Endodermal cell (in vitro differentiated cells): ENCODE measurements around the gene ACKR2. TPM values are rescaled to one million over a fixed set of nuclear protein-coding genes. Genes with fewer than 3 reads are reported as not detected.
"Not testable (repeated sequence)": the region's sequence is repeated elsewhere in the genome, so short reads cannot be mapped to it uniquely, and the experiment has no call there.

Source experiments
- DNase-seq: peaks from one replicate; pipeline ENCODE4 v3.0.0-alpha.2; 2017
- H3K27ac ChIP-seq: 2 replicates; pipeline ENCODE4 v1.5.1; 2013; ENCODE audit warnings: mild to moderate bottlenecking, low read depth, low read length, moderate library complexity
- H3K27me3 ChIP-seq: 2 replicates; pipeline ENCODE4 v1.6.1; 2013; ENCODE audit warnings: mild to moderate bottlenecking, low read length, moderate library complexity; ENCODE audit not compliant: insufficient read depth, control insufficient read depth, poor library complexity, severe bottlenecking
- H3K36me3 ChIP-seq: 2 replicates; pipeline ENCODE4 v1.7.0; 2013; ENCODE audit warnings: mild to moderate bottlenecking, low read length, moderate library complexity; ENCODE audit not compliant: control insufficient read depth, insufficient read depth
- H3K4me1 ChIP-seq: one replicate; pipeline ENCODE4 v1.7.0; 2013; ENCODE audit warnings: low read length; ENCODE audit not compliant: control insufficient read depth, insufficient read depth
- H3K4me3 ChIP-seq: 2 replicates; pipeline ENCODE4 v1.5.1; 2013; ENCODE audit warnings: mild to moderate bottlenecking, low read length, moderate library complexity
- H3K9ac ChIP-seq: 2 replicates; pipeline ENCODE4 v1.6.1; 2013; ENCODE audit warnings: mild to moderate bottlenecking, low read length, moderate library complexity; ENCODE audit not compliant: poor library complexity, severe bottlenecking; ENCODE audit errors: extremely low read depth
- H3K9me3 ChIP-seq: 2 replicates; pipeline ENCODE4 v1.6.1; 2013; ENCODE audit warnings: mild to moderate bottlenecking, low read length, moderate library complexity; ENCODE audit not compliant: control insufficient read depth
- H3K27ac Mint-ChIP-seq: 2 replicates; pipeline ENCODE4 v1.8.0; 2020; ENCODE audit warnings: mixed read lengths
- H3K27me3 Mint-ChIP-seq: 2 replicates; pipeline ENCODE4 v1.8.0; 2021; ENCODE audit warnings: mild to moderate bottlenecking, mixed read lengths; ENCODE audit not compliant: insufficient read depth
- H3K36me3 Mint-ChIP-seq: 2 replicates; pipeline ENCODE4 v1.8.0; 2020; ENCODE audit warnings: low read depth, mixed read lengths
- H3K4me1 Mint-ChIP-seq: 2 replicates; pipeline ENCODE4 v1.8.0; 2020; ENCODE audit warnings: mixed read lengths
- H3K4me3 Mint-ChIP-seq: 2 replicates; pipeline ENCODE4 v1.8.0; 2020; ENCODE audit warnings: mild to moderate bottlenecking, moderate library complexity, mixed read lengths
- H3K9me3 Mint-ChIP-seq: 2 replicates; pipeline ENCODE4 v1.8.0; 2020; ENCODE audit warnings: mild to moderate bottlenecking, mixed read lengths
- CTCF ChIP-seq: fragments of 200-600 bp; sonication (generic); conservative IDR thresholded peaks from 2 replicates; pipeline ENCODE4 v1.5.0; 2021; ENCODE audit warnings: antibody characterized with exemption, mild to moderate bottlenecking
- WGBS, 2 experiments: methylation state at CpG; one replicate each; pipeline versions ENCODE4 v1.1.5 to v1.1.7; 2013; ENCODE audit warnings: missing lambda C conversion rate in 2 of 2, mixed read lengths in 1 of 2; ENCODE audit not compliant: insufficient coverage in 1 of 2, insufficient read length in 1 of 2; 5-methylcytosine and 5-hydroxymethylcytosine counted together
- total RNA-seq, 2 donors: library from RNA; stranded (reverse); fragmentation: NEBNext Ultra II Directional in 1 of 2; extraction: Animal tissue kit (Norgen Biotek cat#: 25700) in 1 of 2; gene quantifications; 2 replicates in 1 of 2; 3 replicates in 1 of 2; pipeline ENCODE4 v1.2.1, GENCODE V29; 2021

Gene ACKR2
- total RNA-seq, 2 donors from 2014 or later = 1.1 TPM

DNA sequence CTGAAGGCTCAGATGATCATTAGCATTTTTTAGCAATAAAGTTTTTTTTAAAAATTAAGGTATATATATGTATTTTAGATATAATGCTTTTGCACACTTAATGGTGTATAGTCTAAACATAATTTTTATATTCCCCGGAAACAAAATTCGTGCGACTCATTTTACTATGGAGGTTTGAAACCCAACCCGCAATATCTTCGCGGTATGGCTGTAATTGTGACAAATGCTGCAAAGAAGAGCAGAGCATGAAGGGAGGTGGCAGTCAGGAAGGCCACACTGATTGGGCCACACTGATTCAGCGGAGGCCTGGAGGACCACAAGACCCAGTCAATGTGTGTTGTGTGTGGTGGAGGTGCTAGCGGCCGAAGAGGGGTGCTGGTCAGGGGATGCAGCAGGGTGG, 70.9 kb downstream of the ACKR2 start:
- Mint-ChIP-seq H3K4me1 (peaks cover 33% of the 10 kb centered on the region), H3K9me3 (no peaks in the 10 kb centered on the region), H3K4me3 (peak overlapping the region; percentile 56), H3K27ac (no peak overlapping the region), H3K27me3 (peaks cover 3% of the 10 kb centered on the region), H3K36me3 (no peaks in the 10 kb centered on the region)
- no peak for DNase-seq
- peaks cover 7% of the 10 kb centered on the region for H3K4me1 ChIP-seq
- no peak for TF ChIP-seq CTCF
- H3K9me3 ChIP-seq = no peaks in the 10 kb centered on the region
- H3K9ac ChIP-seq = no peak overlapping the region
- peak overlapping the region; percentile 35 for H3K4me3 ChIP-seq
- WGBS, 2 experiments = 93% methylated on average over 6 to 9 of the region's 9 CpGs
- H3K27me3 ChIP-seq = no peaks in the 10 kb centered on the region
- no peaks in the 10 kb centered on the region for H3K36me3 ChIP-seq
- H3K27ac ChIP-seq = no peak overlapping the region

DNA sequence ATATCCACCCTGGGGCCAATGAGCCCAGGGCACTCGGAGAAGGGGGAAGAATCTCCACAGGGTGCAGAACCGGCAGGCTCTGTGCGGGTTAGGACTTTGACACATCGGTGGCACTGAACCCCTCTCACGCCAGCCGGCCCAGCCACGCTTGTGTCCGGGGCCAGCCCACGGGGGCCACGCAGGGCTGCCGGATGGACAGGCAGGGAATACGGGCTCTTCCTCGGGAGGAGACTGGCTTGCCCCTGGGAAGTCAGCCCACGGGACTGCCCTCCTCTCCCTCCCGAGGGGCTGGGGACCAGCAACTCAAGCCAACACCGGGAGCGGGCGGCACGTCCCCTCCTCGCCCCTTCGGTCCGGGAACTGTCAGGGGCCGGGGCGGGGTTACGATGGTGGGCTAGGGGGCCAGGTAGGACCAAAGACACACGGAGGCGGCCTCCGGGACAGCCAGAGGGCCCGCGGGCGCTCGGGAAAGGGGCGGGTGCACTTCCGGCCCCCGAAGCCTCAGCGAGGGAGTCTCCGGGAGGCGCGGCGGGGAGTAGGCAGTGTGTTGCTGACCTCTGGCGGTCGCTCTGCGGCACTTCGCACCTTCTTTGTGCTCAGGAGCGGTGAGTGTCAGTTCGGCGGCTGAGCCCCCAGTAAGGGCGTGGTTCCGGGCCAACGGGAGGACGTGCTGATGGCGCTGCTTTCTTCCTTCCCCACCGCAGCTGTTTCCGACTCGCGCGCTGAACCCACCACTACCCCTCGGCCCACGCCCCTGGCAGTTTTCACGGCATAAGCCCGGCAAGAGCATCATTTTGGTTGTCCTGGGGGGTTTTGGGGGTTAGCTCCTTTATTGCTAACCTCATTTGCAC, 71.6 kb downstream of the ACKR2 start:
- H3K4me1 Mint-ChIP-seq = peaks cover 38% of the 10 kb centered on the region
- no peak overlapping the region for H3K9ac ChIP-seq
- WGBS, 2 experiments = 27 to 41% methylated on average over 10 to 61 of the region's 61 CpGs

GRCh38 chr3:42883251-42883930, 74.1 kb downstream of the ACKR2 start:
- Histone ChIP-seq H3K4me3 (peak overlapping the region; percentile 26), H3K4me1 (peaks cover 29% of the 10 kb centered on the region)
- 83 to 91% methylated on average over 2 to 6 of the region's 6 CpGs for WGBS, 2 experiments
- H3K9me3 ChIP-seq, H3K9ac ChIP-seq, H3K27me3 Mint-ChIP-seq, H3K36me3 ChIP-seq, H3K4me3 Mint-ChIP-seq, H3K27ac ChIP-seq, H3K27me3 ChIP-seq, H3K36me3 Mint-ChIP-seq, H3K9me3 Mint-ChIP-seq: not testable (repeated sequence)
- H3K27ac Mint-ChIP-seq = peak overlapping the region; percentile 23
- H3K4me1 Mint-ChIP-seq = peaks cover 36% of the 10 kb centered on the region
- DNase-seq = peak; percentile 10

More for the DNA sequence above, 71.6 kb downstream of the ACKR2 start:
- H3K9me3 Mint-ChIP-seq = no peaks in the 10 kb centered on the region
- no peaks in the 10 kb centered on the region for H3K36me3 ChIP-seq
- peaks cover 13% of the 10 kb centered on the region for H3K4me1 ChIP-seq
- H3K27ac Mint-ChIP-seq = peak overlapping the region; percentile 81
- H3K36me3 Mint-ChIP-seq = no peaks in the 10 kb centered on the region
- peak overlapping the region; percentile 74 for H3K4me3 ChIP-seq
- no peaks in the 10 kb centered on the region for H3K9me3 ChIP-seq
- H3K27me3 ChIP-seq = no peaks in the 10 kb centered on the region
- peaks cover 3% of the 10 kb centered on the region for H3K27me3 Mint-ChIP-seq
- peak overlapping the region; percentile 56 for H3K4me3 Mint-ChIP-seq
- H3K27ac ChIP-seq = no peak overlapping the region
- DNase-seq = peak; percentile 95
- TF ChIP-seq CTCF = peak; percentile 96
